Measurements from ENCODE around the gene SPATA20.
A peak's percentile ranks its signal among the peaks of the same experiment; 100 is the strongest.

Gene SPATA20

DNA sequence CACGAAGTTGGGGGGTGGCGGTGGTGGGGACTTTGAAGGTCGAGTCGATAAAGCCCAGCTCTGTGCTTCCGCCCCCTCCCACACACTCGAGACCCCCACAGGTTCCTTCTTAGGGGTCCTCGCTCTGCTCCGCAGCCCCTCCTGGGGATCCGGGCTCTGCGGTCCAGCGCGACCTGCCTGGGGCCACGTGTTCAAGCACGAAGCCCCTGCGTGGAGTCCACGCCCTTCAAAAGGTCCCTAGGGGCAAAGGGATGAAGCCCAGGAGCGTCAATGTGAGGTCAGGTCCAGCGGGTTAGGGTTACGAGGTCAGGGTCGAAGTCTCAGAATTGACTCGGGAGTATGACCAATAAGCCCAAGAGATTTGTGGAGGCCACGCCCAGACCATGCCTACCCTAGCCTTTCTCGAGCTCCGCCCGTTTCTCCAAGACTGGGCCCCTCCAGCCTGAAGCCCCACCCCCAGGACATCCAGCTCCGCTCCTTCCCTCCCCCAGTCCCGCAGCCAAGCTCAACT is 12.8 kb downstream of the SPATA20 start:
- peak in 1 of 3 experiments; percentile 38 for DNase-seq (ENCODE audit: low read depth in 3 of 3)

DNA sequence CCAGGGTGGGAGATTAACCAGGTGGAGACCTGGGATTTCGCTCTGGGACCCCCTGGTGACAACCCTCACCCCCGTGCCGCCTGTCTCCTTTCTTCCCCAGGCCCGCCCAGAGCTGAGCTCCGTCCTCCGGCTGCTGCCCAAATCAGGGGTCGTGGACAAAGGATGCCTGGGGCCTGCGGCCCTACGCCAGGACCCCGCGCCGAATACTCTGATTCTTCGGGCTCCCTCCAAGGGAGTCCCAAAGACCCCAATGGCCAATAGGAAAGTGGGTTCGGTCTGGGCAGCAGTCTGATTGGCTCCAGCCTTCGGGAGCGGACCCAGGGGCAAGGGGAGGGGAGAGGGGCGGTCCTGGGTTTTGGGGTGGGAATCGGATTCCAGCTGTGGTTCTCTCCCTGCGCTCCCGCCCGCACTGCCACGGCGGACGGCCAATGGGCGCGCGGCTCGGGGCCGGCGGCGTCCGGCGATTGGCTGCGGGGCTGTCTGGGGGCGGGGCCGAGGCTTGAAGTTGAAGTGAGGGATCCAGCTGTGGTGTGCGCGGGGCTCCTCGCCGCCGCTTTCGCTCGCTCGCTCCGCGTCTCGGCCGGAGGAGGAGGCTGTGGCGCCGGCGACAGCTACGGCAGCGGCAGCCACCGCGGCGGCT is 13.3 kb downstream of the SPATA20 start, which contains the start of gene CACNA1G:
Gene CACNA1G, plus strand, starts transcription at position 531 of the 640 bp plus-strand sequence. CDS start 745 bp downstream, outside the sequence.
- DNase-seq (ENCODE audit: low read depth in 3 of 3): peak; percentile 78 to 88 (median 78)

DNA sequence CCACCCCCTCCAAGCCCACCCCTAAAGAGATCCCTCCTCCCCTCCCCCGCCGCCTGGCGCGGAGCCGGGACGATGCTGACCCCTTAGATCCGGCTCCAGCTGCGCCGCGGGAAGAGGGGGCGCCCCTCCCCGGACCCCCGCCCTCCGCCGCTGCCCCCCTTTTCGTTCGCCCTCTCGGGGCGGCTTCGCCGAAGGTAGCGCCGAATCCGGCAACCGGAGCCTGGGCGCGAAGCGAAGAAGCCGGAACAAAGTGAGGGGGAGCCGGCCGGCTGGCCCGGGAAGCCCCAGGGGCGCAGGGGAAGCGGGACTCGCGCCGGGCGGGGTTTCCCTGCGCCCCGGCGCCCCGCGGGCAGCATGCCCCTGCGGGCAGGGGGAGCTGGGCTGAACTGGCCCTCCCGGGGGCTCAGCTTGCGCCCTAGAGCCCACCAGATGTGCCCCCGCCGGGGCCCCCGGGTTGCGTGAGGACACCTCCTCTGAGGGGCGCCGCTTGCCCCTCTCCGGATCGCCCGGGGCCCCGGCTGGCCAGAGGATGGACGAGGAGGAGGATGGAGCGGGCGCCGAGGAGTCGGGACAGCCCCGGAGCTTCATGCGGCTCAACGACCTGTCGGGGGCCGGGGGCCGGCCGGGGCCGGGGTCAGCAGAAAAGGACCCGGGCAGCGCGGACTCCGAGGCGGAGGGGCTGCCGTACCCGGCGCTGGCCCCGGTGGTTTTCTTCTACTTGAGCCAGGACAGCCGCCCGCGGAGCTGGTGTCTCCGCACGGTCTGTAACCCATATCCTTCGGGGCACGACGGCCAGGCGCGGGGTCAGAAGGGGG is 14.2 kb downstream of the SPATA20 start:
- DNase-seq (ENCODE audit: low read depth in 3 of 3): no peak

DNA sequence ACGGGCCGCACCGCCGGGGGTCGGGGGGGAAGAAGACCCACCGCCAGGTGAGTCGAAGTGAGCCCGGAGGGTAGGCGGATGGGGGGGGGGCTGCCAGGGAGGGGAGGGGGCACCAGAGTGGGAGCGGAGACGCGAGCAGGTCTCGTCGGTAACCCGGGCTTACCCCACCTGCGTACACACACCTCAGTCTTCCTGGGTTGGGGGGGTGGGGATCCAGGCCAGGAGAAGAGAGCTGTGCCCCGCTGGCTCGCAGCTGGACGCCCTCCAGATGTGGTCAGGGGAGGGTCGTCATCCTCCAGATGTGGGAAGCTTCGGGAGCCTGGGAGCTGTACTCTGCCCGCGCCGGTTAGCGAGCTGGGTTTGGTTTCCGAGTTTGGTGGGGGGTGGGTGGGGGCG is 14.8 kb downstream of the SPATA20 start:
- no peak for DNase-seq (ENCODE audit: low read depth in 3 of 3)

DNA sequence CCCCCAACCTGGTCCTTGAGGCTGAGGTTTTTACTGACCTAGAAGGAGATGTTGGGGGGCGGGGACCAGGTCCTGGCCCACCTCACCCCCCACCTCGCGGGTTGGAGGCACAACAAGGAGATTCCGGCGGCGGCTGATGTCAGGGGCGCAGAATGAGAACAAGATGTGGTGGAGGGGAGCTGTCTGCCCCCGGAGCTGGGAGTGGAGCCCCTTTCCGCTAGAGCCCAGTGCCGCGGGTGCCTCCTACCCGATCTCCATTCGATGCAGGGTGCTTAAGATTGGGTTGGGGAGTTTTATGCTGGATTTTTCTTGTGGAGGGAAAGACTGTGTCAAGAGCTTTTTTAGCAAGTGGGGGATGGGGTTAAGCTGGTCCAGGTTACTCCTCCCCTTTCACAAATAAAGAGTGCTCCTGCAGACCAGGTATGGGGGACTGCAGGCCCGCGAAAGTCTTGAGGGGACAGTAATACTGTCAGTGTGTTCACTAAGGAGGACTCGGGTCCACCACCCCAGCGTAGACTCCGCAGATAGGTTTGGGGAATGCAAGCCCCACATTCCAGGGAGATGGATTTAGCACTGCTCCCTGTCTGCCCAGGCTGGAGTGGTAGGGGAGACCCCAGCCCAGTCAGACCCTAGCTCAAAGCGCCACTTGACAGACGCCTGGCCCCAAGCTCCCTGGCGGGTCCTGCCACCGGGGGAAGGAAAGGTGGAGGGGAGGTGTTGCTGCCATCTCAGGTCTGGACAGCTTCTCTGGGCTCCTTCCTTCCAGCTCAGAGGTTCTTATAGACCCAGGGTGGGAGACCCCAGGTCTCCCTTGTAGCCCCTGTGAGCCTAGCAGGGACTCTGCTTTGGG is 15.5 kb downstream of the SPATA20 start:
- no peak for DNase-seq (ENCODE audit: low read depth in 3 of 3)

DNA sequence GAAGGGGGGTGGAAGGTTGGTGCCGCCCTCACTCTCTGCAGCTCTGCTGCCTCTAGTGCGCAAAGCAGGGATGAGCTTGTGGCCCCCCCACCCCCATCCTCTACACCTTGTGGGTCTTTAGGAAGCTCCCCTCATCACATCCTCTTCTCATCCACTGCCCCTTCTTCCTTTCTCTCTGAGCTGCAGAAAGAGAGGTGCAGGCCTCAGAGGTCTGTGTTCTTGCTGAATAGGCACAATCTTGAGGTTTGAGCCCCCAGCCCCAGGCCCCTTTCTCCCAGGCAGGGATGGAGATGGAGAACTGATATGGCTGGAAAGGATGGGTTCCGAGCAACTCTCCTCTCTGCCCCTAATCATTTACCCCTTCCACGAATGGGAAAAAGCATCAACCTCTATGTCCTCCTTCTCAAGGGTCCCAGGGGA is 16.1 kb downstream of the SPATA20 start:
- no peak for DNase-seq (ENCODE audit: low read depth in 3 of 3)

DNA sequence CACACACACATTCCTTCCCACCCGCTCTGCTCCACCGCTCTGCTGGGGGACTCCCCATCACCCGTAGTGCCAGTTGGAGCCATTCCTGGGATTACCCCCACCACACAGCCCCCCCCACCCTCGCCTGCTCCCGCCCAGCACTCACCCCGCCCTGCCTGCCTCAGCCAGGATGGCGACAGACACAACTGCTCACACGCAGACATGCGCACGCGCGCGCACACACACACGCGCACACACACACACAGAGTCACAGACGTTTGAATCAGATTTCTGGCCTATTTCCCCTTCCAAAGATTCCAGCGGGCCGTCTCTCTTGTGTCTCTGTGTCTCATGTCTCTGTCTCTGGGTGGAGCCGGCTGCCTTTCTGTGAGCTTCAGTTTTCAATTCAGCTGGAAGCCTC is 17.9 kb downstream of the SPATA20 start:
- DNase-seq (ENCODE audit: low read depth in 3 of 3): no peak

DNA sequence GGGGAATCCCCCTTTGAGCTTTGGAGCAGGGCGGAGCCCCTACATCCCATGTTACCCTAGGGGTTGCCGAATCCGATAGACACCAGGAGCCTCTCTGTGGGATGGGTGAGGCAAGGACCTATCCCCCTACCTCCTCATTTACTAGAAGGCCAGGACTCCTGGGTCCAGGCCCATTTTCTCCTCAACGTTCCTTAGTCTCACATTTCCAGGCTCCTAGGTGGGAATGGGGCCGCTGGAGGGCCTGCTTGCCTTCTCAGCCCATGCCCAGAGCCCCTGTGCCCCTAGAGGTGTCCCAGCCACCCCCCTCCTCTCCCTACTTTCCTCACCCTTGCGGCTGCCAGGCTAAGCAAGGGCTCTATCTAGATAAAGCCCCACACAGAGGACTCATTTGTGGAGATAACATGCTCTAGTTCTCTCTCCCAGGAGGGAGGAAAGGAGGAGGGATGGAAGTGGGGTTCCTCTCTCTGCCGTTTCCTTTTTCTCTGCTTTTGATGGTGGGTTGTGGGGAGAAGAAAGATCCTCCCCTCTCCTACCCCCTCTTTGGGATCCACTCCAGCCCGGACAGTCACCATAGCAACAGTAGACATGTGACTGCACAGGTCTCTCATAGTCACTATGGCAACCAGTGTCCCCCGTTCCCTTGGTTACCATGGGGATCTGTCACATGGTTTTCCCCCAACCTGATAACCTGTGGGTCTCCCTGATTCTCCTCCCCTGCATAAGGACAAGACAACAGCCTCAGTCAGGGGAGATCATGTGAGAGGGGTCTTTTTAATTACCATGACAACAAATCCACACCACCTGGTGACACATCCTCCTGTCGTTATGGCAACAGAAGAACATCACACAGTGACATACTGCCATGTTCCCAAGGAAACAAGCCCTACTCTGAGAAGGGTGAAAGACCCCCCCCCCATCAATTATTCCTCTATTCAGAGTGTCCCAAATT is 18.7 kb downstream of the SPATA20 start:
- DNase-seq (ENCODE audit: low read depth in 3 of 3): no peak

DNA sequence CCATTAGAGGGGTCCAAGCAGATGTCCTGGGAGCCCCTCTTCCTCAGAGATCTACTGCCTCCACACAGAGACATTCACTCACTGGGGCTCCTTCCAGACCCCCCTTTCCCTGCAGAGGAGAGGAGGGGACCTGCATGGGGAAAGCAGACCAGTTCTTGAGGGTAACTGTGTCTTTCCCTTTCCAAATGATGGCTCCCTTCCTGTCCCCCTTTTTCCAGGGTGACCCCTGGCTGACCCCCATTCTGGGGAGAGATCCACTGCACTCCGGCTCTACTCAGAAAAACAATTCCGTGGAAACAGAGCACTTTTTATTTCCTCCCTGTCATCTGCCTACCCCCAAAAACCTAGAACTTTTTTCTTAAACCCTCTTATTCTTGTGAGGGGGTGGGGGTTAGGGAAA is 19.9 kb downstream of the SPATA20 start:
- DNase-seq (ENCODE audit: low read depth in 3 of 3): no peak

DNA sequence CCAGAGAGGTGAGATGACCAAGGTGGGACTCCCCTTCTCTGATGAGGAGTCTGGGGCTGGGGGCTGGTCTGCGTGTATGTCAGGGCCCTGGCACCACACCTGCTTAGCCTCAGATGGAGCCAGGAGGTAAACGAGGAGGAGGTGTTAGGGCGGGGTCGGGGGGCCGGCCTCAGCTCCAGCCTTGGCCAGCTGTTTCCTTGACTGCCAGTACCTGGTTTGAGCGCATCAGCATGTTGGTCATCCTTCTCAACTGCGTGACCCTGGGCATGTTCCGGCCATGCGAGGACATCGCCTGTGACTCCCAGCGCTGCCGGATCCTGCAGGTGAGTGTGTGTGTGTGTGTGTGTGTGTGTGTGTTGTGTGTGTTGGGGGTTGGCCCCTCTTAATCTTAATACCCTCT is 21.7 kb downstream of the SPATA20 start:
- no peak for DNase-seq (ENCODE audit: low read depth in 3 of 3)

DNA sequence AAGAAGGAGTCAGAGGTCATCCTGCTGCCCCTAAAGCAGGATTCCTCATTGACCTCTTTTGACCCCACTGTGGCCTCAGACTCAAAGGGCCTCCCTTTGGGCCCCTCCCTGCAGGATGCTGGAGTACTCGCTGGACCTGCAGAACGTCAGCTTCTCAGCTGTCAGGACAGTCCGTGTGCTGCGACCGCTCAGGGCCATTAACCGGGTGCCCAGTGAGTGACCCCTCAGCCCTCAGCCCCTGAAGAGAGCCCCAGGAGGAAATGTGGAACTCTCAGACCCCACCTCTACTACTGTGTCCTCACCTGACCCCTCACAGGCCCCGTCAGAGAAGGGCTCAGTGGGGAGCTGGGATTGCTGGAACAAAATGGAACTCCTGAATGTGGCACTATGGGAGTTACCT is 22.6 kb downstream of the SPATA20 start:
- no peak for DNase-seq (ENCODE audit: low read depth in 3 of 3)

DNA sequence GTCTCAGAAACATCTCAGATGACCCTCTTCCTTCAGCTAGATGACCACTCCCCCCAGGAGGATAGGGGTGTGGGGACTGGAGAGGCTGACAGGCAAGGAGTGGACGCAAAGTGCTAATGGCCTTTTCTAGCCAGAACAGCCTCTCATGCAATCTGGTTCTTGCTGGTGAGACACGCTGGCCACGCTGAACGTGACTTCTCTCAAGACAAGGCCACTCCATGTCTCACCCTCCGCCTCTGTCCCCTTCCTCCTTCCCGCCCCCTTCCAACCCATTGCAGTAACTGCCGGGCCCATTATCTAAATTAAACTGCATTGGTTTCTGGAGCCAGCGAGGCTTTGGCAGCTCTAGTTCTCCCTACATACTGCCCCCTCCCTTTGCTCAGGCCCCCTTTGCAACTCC is 23.1 kb downstream of the SPATA20 start:
- DNase-seq (ENCODE audit: low read depth in 3 of 3): no peak

DNA sequence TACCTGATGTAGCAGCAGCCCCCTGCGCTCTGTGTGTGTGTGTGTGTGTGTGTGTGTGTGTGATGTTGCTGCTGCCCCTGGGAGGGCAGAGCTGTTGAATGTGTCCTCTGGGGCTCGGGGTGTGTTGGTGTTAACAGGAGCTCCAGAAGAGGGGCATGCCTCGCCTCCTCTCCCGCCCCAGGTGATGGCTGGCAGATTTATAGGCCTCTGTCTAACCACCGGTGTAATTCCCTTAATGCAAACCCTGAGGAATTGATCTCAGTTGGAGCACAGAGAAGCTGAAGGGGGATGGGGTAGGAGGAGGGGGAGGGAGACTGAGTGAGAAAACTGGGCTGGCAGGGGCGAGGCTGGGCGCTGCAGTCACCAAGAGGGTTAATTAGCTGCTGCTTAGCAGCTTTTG is 23.6 kb downstream of the SPATA20 start:
- no peak for DNase-seq (ENCODE audit: low read depth in 3 of 3)

DNA sequence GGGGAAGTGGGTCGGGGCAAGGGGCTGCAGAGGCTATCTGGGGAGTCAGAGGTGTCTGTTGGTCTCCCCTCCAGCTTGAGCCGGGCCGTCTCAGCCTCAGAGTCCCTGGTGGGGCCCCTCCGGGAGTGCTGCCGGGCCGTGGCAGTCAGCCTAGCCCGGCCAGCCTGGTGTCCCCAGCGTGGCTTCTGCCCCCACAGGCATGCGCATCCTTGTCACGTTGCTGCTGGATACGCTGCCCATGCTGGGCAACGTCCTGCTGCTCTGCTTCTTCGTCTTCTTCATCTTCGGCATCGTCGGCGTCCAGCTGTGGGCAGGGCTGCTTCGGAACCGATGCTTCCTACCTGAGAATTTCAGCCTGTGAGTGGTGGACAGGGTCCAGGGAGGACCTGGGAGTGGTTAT is 24.7 kb downstream of the SPATA20 start:
- no peak for DNase-seq (ENCODE audit: low read depth in 3 of 3)

DNA sequence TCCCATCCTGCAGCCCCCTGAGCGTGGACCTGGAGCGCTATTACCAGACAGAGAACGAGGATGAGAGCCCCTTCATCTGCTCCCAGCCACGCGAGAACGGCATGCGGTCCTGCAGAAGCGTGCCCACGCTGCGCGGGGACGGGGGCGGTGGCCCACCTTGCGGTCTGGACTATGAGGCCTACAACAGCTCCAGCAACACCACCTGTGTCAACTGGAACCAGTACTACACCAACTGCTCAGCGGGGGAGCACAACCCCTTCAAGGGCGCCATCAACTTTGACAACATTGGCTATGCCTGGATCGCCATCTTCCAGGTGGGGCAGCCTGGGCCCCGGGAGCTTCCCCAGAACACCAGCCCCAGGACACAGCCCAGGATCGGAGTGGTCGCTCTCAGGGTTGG is 25.6 kb downstream of the SPATA20 start:
- DNase-seq (ENCODE audit: low read depth in 3 of 3): no peak

DNA sequence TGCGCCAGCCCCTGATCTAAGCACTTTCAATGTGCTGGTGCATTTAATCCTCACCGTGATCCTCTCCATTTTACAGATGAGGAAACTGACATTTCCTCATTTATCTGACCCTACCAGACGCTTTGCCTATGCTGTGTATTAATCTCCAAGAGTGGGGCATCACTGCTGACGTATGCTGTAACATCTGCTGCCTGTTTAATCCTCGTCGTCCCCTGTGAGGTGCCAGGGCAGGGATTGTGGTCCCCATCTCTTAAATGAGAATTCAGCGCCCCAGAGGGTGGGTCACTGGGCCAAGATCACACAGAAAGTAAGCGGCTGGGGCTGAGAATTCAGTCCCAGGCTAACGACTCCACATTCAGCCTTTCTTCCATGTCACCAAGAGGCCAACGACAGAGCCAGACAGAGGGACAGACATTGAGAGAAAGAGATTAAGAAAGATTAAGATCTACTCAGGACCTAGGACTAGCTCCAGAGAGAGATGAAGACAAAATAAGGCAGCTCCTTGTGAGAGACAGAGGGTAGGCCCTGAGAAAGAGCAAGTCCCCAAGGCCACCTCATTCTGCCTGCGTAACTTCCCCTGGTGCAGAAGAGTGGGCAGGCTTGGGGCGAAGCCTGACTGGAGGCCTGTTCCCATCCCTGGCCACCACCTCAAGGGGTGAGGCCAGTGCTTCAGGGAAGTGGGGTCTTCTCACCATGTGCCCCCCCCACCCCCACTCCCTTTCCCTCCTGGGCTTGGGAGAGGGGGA is 27.1 kb downstream of the SPATA20 start:
- no peak for DNase-seq (ENCODE audit: low read depth in 3 of 3)

DNA sequence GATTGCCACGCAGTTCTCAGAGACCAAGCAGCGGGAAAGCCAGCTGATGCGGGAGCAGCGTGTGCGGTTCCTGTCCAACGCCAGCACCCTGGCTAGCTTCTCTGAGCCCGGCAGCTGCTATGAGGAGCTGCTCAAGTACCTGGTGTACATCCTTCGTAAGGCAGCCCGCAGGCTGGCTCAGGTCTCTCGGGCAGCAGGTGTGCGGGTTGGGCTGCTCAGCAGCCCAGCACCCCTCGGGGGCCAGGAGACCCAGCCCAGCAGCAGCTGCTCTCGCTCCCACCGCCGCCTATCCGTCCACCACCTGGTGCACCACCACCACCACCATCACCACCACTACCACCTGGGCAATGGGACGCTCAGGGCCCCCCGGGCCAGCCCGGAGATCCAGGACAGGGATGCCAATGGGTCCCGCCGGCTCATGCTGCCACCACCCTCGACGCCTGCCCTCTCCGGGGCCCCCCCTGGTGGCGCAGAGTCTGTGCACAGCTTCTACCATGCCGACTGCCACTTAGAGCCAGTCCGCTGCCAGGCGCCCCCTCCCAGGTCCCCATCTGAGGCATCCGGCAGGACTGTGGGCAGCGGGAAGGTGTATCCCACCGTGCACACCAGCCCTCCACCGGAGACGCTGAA is 28.7 kb downstream of the SPATA20 start:
- DNase-seq (ENCODE audit: low read depth in 3 of 3): no peak

DNA sequence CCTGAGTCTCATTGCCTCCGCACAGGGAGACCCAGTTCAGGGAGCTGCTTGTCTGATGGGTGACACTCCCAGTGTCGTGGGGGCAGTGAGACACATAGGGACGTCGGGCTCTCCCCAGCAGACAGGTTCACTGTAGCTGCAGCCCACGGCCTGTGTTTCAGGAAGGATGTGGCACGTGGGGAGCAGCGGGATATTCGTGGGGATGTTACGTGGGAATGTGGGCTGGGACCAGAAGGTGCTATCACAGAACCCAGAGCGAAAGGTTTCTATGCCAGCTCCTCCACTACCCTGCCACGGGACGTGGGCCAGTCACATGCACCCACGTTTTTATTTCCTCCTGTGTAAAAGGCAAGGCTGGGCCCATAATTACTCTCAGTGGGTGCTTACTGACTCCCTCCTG is 29.9 kb downstream of the SPATA20 start:
- no peak for DNase-seq (ENCODE audit: low read depth in 3 of 3)

DNA sequence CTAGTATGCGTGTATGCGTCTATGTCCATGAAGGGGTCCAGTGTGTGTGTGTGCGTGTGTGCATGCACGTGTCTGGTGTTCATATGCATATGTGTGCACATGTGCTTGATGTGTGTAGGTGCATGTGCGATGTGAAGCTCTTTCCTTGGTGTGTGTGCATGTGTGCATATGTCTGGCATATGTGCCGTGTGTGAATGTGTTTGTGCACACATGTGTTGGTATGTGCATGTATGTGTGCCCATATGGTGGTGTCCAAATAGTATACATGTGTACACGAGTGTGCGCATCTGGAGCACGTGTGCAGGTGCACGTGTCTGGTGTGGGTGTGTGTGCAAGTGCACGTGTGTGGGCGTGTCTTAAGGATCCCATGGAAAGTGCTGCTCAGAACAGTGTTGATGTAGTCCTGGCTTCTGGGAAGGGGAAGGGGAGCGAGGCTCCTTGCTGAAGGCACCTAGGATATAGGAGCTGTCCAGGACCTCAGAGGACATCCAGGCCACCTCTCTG is 30.5 kb downstream of the SPATA20 start:
- no peak for DNase-seq (ENCODE audit: low read depth in 3 of 3)

DNA sequence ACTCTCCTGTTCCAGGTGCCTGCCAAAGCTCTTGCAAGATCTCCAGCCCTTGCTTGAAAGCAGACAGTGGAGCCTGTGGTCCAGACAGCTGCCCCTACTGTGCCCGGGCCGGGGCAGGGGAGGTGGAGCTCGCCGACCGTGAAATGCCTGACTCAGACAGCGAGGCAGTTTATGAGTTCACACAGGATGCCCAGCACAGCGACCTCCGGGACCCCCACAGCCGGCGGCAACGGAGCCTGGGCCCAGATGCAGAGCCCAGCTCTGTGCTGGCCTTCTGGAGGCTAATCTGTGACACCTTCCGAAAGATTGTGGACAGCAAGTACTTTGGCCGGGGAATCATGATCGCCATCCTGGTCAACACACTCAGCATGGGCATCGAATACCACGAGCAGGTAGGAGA is 31.2 kb downstream of the SPATA20 start:
- DNase-seq (ENCODE audit: low read depth in 3 of 3): no peak

All from stimulated activated CD4-positive, alpha-beta T cell treated with anti-CD3 and anti-CD28 coated beads, TNF-alpha, amount 100 ng/mL, for 24 hours (primary cell).